HG03378 (cell line): ENCODE measurements around the gene BLOC1S4.
"Not testable (repeated sequence)": the region's sequence is repeated elsewhere in the genome, so short reads cannot be mapped to it uniquely, and the experiment has no call there.

Experiments
- ATAC-seq: cut with Tn5 transposase; IDR thresholded peaks from one replicate; pipeline ENCODE4 v1.9.1; 2021; ENCODE audit warnings: mild to moderate bottlenecking, moderate library complexity; ENCODE audit not compliant: unreplicated experiment

The BLOC1S4 gene

GRCh38 chr4:6734165-6734786 lies 18.3 kb downstream of the BLOC1S4 start:
- ATAC-seq, result no peak

DNA sequence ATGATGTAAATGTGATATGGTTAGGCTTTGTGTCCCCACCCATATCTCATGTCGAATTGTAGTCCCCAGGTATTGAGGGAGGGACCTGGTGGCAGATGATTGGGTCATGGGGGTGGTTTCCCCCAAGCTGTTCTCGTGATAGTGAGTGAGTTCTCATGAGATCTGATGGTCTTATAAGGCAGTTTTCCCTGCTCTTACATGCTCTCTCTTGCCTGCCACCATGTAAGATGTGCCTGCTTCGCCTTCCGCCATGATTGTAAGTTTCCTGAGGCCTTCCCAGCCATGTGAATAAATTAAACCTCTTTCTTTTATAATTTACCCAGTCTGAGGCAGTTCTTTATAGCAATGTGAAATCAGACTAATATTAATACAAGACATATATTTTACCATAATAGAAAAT lies 23.9 kb downstream of the BLOC1S4 start:
- no peak for ATAC-seq

DNA sequence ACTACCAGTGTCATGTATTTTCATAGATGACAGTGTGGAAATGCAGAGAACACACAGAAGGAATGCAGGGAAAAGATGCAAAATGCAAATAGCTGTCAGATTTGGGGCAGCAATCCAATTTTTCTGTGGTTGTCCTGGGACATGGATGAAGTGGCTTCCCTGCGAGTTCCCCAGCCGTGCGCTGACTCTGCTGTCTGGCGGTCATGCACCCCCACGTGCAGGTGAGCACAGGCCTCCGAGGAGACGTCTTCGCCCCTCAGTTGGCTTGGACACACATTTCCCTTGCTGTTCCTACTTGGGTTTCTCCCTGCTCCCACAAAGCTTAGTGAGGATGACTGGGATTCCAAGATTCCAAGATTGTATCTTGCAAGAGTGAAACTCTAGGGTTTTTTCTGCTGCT lies 24.4 kb downstream of the BLOC1S4 start:
- no peak for ATAC-seq

DNA sequence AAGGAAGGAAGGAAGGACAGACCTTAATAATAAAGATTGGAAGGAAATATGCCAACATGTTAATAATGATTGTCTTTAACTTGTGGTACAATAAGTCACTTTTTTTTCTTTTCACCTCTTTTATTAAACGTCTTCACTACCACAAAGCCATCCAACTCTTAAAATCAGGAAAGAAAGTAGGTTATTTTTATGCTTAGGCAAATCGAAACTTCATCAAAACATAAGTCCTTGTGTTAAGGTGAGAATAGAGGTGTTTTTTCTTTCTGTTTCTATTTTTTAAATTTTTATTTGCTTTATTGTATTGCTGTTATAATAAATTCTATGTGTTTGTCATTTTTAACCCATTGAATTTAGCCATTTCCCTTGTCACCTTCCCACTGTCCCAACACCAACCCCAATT lies 26.5 kb downstream of the BLOC1S4 start:
- ATAC-seq, result no peak

DNA sequence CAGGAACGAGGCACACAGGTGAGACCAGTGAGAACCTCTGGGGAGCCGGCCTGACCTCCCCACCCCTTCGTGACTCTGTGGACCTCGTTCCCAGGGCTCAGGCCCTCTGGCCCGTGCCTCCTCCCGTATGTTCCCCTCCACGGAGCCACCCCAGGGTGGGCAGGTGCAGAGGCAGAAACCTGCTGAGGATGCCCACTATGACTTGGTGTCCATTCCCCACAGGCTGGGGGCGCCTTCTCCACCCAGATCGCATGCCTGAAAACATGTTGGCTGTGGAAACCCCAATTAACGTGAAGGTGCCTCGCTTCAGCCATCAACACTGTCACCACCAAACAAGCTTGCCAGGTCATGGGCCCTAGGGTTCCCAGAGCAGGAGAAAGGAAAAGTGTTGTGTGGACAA lies 27.0 kb downstream of the BLOC1S4 start:
- no peak for ATAC-seq

DNA sequence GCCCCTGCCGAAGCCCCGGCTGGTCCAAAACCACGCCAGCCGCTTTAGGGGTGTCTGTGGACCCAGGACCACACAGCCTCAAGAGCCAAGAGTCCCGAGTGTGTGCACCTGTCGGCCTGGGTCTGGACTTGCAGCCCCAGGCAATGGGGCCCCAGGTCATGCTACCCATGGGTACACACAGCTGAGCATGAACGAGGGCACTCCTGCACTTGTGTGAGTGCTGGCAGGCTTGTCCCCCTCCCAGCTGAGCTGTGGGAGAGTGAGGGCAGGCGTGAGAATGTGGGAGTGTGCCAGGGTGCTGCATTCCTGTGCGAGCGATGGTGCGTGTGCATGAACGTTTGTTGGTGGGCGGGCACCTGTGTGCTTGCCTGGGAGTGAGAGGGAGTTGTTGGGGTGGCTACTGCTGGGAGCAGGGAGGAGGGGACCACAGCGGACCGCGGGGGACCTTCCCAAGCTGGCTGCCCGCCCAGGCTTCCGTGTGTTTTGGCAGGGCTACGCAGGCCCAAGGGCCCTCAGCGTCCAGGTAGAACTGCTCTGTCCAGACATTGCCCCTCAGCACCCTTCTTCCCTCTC lies 30.8 kb downstream of the BLOC1S4 start:
- ATAC-seq, result no peak

DNA sequence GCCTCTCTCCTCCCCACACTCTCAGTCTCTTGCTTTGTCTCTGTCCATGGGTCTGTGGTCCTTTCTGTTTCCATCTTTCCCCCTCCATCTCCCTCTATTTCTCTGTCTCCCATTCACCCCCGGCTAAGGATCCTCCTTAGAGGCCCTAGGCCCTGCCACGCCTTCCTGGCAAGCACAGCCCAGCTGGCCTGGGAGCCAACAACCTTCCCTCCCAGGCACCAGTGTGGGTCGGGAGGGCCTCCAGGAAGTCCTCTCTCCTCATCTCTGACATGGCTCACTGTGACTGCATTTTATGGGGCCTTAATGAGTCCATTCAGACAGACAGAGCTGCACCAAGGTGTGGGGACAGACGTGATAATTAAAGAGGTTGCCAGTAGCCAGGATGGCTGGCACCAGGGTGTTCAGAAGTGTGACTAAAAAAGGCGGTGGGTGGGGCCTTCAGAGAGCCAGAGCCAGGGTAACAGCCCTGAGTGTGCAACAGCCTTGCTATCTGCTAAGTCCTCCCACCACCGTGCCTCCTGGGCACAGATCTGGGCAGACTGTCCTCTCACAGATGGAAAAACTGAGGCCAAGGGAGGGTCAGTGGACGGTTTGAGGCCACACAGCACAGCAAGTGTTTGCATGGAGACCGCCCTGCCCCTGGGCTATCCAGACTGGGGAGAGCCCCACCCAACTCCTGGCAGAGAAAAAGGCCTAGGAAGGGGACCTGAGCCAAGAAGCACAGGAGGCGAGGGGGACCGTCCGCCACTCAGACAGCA lies 31.5 kb downstream of the BLOC1S4 start:
- no peak for ATAC-seq

- no peak for ATAC-seq
Measured at GRCh38 chr4:6748286-6748685, 32.3 kb downstream of the BLOC1S4 start.

DNA sequence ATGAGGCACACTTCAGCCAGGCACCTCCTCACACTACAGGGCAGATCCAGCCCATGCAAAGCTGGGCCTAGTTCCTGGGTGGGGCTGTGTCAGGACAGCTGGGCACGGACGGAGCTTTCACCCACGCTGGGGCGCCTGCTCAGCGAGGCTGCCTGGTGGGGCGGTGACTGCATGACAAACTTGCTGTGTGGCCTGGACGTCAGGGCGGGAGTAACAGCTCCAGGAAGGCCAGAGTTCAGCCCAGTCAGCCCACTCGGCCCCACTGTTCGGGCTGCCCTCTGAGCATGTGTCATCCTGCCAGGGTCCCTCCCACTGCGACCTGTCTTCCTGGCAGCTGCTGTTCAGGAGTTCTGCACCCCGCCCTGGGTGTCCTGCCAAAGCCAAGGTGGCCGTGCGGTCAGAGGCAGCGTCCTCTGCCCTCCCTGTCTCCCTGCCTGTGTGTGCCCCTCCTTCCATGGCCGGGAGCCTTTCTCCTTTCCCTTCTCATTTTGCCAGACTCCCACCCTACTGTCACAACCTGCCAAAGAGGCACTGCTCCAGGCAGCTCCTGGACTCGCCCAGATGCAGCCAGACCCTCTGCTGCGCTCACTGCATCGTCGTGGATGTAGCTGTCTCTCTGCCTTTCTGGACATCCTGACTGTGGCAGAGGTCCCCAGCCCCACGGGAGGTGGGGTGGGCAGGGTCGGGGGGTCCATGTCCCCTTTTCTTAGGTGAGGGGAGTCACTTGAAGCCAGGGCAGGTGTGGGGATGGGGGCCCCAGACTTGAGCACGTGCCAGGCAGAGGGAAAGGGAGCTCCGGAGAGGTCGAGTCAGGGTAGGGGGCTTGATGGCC lies 33.6 kb downstream of the BLOC1S4 start:
- no peak for ATAC-seq

GRCh38 chr4:6750286-6751221 lies 34.6 kb downstream of the BLOC1S4 start:
- ATAC-seq, result no peak

GRCh38 chr4:6751611-6752485 lies 35.9 kb downstream of the BLOC1S4 start:
- ATAC-seq, result no peak

GRCh38 chr4:6752486-6752829 lies 36.5 kb downstream of the BLOC1S4 start:
- ATAC-seq, result no peak

GRCh38 chr4:6753103-6753560 lies 37.2 kb downstream of the BLOC1S4 start:
- no peak for ATAC-seq

GRCh38 chr4:6753891-6754290 lies 37.9 kb downstream of the BLOC1S4 start:
- ATAC-seq, result no peak

DNA sequence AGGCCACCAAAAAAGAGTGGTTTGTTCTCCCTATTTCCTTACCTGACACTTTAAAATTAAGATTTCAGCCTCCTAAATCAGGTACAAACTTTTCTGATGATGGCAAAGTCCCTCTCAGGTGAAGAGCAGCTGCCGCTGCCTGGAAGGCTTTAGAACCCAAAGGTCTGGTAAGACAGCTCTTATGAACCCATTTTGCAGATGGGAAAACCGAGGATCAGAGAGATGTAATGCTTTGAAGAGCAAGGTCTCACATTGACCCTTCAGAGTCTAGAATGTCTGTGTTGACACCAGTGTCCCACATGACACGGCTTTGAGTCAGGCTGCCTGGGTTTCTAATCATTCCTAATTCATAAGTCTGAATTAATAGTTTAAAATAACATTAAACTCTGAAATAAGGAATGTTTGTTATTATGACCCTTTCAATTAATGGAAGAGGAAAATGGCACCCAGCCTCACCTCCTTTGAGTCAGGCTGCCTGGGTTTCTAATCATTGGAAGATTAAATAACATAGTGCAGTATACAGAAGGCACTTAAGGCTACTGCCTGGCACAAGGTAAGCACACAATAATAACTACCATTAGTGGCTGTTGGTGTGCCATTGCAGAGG lies 38.6 kb downstream of the BLOC1S4 start:
- ATAC-seq, result no peak

- ATAC-seq, result no peak
Measured at GRCh38 chr4:6755088-6755753, 39.2 kb downstream of the BLOC1S4 start.

- ATAC-seq, result not testable (repeated sequence)
Measured at GRCh38 chr4:6756345-6756744, 40.4 kb downstream of the BLOC1S4 start.

DNA sequence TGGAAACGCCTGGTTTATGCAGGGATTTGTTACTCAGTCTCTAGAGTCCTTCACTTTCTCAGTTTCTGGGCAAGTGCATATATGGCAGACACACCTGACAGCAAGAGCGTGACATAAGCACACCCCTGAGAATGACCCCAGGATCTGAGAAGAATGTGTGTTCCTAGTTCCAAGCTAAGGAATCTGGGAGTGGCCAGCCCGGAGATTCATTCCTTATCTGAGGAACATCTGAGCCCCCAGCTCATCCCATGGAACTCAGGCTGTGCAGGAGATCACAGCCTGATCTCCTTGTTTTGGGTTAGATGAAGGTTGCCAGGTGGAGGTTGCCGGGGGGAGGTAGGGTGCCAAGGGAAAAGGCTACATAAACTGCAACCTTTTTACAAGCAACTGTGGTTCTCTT lies 42.8 kb downstream of the BLOC1S4 start:
- ATAC-seq, result no peak
